IPS-11a (cell line): Measurements from ENCODE around the gene C4orf50.
"Not testable (repeated sequence)": the region's sequence is repeated elsewhere in the genome, so short reads cannot be mapped to it uniquely, and the experiment has no call there.

Experiments used
- H3K4me3 ChIP-seq: one replicate; pipeline ENCODE4 v1.5.1; 2013; ENCODE audit warnings: low read depth, low read length, control low read depth

C4orf50 gene

DNA sequence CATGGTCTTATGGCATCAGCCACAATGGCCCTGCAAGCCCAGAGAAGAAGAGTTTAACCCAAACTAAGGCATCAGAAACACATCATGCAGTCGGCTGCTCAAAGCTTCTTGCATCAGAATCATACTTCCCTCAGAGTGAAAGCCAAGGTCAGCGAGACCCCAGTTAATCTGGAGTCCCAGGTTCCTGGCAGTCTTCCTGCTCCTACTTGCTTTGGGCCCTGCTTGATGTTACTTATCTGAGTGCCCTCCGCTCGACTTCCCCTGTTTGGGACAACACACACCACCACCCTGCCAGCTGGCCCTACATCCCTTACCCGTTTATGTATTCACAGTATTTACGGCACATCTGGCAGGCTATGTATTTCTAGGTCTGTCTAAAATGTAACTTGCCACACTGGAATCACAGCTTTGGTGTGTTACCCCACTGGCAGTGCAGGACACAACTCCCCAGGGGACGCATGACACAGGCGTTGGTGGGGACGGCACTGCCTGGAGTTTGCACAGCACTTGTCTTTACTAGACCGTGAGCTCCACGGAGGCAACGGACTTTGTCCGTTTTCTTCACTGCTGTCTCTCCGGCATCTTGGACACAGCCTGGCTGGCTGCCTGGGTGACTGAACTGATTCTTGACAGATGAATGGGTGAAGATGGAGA is 148.1 kb downstream of the C4orf50 start:
- H3K4me3 ChIP-seq = no peak overlapping the region

DNA sequence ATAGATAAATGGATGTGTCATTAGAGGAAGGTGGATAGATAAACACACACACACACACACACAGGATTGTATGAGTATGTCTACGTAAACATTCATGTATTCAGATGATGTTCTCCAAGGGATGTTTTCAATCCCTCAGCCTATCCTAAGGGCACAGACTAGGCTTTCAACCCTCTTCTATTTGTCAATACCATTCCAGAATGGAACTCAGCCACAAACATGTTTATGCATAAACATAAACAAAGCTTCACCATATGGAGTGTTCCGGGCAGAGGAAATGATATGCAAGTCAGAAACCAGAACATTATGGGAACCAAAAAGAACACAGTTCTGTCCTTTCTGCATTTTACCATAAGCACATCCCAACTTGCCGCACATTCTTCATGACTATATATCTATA is 150.4 kb downstream of the C4orf50 start:
- H3K4me3 ChIP-seq = no peak overlapping the region

DNA sequence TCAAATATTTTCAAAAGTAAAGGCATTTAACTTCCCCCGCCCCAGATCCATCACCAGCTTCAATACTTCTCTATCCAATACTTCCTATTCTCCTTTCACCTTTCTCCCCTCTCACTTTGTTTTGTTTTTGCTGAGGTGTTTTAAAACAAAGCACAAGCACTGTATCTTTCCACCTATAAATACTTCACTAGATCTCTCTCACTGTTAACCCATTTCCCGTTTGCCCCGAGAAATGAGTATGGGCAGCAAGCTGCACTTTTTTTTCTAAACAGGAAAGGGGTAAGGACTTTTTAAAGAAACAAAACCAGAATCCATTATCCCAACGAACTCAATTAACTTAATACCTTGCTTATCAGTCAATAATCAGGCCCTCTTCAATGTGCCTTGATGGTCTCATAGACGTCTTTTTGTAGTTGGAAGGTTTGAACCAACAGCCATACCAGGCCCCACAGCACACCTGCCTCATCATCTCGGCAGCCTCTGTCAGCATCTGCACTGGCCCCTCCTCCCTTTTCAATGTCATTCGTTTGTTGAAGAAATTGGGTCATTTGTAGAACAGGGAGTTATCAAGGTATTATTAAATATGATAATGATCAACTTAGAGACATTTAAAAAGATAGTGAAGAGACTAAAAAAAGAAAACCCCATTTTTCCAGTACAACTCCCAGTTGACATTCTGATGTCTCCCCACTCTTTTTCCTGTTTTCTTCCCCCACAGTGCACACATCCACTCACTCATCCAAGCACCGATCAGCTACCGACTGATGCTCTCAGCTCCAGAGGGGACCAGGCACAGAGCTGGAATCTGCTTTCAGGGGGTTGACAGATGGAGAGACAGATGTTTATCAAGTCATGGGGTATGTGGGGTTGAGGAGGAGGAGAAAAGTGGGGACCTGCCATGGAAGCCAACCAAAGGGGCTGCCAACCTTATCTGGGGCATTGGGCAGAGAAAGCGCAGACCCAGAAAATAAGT is 151.1 kb downstream of the C4orf50 start:
- no peak overlapping the region for H3K4me3 ChIP-seq

DNA sequence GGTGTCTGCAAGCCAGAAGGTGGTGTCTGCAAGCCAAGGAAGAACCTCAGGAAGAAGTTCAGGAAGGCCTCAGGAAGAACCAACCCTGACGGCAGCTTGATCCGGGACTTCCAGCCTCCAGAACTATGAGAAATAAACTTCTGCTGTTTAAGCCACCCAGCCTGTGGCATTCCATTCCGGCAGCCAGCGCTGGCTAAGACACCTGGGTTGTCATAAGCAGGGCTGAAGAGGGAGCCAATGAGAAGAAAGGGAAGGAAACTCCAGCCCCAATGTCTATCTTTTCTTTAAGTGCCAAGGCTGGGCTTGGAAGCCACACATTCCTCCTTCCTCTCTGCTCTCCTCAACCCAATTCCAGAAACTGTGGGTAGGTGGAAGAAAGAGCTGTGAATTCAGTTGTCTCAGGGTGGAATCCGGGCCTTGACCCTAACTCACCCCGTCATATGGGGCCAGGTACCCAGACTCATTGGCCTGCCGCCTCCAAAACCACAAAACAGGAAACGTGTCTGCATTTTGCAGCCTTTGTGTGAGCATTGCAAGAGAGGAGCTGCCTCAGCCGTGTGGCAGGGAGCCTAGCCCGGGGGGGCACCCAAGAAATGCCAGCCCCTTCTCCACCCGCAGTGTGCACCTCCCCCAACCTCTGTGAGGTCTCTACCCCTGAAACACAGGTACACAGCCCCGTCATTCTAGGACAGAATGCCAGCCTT is 152.2 kb downstream of the C4orf50 start:
- H3K4me3 ChIP-seq = no peak overlapping the region

DNA sequence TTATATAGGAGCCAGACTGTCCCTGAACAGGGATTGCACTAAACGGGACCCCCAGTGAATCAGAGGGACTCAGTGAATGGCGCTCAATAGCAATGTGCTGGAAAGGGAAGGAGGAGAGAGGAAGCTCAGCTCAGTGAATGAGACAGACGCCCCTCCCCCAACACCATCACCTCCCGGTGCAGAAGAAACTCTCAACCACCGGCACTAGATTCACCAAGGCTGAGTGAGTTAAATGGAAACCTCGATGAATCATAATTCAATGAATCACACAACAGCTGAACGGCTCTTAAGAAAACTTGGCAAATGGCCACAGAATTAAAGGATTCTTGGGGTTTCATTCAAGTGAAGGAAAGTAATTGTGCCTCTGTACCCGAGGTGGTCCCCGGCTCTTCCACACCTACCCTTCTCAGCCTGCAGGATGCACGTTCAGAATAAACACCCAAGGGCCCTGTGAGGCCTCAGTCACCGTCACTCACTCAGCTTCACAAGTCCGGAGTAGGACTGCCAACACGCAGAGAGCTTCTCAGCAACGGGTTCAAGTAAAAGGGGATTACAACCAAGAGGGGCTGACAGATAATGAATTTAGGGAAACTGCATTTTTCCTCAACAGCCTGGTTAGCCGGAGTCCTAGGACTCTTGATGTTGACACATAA is 154.6 kb downstream of the C4orf50 start:
- no peak overlapping the region for H3K4me3 ChIP-seq

DNA sequence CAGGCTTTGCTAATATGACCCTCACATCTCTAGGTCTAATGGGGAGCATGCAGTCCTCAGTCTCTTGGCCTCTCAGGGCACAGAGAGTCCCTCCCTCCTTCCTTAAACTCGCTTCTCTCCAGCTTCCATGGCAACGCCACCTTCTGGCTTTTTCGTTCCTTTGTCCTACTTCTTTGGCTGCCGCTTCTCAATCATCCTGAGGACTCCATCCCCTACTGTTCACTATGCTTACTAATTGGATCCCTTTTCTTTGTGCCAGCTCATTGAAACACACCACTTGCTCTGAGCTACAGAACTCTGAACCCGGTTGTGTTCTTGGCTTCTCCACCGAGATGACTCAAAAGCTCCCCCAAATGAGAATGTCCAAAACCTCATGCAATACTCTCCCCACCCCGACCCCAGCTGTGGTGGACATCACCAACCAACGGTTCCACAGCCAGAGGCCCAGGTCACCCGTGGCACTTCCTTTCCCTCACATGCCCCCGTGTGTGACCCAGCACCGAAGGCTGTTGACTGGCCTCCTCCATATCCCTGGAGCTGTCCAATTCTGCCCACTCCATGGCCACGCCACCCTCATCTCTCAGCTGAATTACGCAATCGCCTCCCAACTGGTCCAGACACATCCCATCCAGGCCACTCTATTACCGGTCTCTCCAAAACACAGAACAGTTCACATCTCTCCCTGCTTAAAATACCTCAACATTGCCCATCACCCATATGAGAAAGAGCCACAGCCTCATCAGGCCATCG is 160.0 kb downstream of the C4orf50 start:
- H3K4me3 ChIP-seq = no peak overlapping the region

DNA sequence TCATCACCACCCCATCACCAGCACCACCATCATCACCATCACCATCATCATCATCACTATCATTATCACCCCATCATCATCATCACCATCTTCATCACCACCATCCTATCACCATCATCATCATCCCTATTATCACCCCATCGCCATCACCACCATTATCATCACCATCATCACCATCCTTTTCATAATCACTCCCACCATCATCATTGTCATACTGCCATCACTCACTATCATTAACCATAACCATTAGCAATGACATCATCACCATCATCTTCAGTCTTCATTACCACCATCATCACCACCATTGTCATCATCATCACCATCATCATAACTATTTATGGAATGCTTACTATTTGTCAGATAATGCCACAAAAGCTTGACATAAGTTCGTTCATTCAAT is 161.0 kb downstream of the C4orf50 start:
- H3K4me3 ChIP-seq = no peak overlapping the region

DNA sequence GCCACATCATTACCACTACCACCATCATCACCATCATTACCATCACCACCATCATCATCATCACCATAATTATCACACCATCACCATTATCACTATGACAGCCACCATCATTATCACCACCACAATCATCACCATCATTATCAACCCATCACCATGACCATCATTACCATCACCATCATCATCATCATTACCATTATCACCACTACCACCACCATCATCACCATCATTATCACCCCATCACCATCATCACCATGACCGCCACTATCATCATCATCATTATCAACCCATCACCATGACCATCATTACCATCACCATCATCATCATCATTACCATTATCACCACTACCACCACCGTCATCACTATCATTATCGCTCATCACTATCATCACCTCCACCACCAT is 161.9 kb downstream of the C4orf50 start:
- not testable (repeated sequence) for H3K4me3 ChIP-seq

DNA sequence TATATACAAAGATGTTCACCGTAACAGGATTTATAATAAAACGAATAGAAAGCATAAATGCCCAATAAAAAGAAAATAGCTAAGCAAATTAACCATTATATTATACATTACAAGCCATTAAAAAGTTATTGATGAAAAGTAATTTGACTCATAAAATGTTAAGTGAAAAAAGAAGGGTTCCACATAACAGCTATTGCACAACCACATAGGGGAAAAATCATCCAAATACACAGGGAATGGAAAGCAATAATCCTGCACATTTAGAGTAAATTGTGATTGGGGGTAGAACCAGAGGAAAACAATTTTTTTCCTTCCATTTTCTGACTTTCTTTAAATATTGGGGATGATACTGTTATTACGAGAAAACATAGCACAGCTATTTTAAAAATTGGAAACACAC is 163.3 kb downstream of the C4orf50 start:
- H3K4me3 ChIP-seq = no peak overlapping the region

DNA sequence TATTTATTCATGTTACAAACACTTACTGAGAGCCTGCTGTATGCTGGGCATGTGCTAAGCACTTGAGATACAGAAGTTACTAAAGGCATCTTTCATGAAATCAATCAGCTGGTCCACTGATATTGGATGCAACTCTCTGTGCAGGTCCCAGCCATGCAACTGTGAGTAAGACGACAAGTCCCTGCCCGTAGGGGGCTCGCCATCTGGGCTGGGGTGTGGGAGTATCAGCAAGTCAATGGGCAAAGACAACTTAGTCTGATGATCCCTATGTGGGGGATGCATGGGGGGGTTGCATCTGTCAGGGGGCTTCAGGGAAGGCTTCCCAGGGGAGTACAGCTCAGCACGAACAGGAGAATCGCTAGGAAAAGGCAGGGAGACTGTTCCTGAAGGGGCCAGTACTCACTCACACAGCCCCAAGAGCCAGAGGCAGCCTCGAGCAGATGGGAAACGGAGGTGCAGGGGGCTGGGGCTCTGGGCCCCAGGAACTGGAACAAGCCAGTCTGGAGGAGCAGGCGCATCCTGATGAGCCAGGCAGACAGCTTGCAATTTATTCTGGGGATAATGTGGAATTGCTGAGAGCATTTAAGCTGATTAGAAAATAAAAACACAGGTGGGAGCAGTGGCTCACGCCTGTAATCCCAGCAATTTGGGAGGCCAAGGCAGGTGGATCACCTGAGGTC is 165.6 kb downstream of the C4orf50 start:
- H3K4me3 ChIP-seq = no peak overlapping the region

DNA sequence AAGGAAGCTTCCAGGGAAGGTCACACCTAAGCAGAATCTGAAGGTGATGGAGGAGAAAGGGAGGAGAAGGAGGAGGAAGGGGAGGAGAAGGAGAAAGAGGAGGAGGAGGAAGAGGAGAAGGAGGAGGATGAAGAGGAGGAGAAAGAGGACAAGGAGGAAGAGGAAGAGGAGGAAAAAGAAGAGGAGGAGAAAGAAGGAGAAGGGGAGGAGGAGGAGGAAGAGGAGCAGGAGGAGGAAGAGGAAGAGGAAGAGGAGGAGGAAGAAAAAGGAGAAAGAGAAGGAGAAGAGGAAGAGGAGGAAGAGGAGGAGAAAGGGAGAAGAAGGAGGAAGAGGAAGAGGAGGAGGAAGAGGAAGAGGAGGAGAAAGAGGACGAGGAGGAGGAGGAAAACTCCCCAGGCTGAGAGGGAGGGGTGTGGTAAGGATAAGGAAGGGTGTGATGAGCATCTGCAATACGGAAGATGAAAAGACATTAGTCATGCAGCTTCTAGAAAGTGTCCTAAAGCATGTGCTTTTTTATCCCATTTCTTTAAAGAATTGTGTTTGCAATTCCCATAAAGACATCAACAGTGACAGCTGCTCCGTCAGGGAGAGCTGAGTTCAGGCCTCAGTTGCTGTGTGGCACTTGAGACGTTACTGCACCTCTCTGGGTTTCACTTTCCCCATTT is 166.5 kb downstream of the C4orf50 start:
- no peak overlapping the region for H3K4me3 ChIP-seq
